Gastroesophageal sphincter (tissue), 4 donors: ENCODE measurements around the gene FAM83F. TPM values are rescaled to one million over a fixed set of nuclear protein-coding genes. Genes with fewer than 3 reads are reported as not detected.

Source experiments
- ATAC-seq: fragments of 150-250 bp; one replicate; pipeline ENCODE4 v1.9.1; 2016; ENCODE audit warnings: mild to moderate bottlenecking, moderate library complexity
- H3K27ac ChIP-seq, 4 donors: fragments of 200-600 bp; sonication (generic) in 3 of 4; 1 replicate in 3 of 4; 2 replicates in 1 of 4; pipeline ENCODE4 v1.5.1; 2016 to 2019
- H3K27me3 ChIP-seq: fragments of 200-600 bp; sonication (generic); one replicate; pipeline ENCODE4 v1.5.1; 2019
- H3K36me3 ChIP-seq, 2 donors: fragments of 200-600 bp; sonication (generic); one replicate each; pipeline ENCODE4 v1.5.1; 2019; ENCODE audit warnings: control low read depth in 1 of 2
- H3K4me1 ChIP-seq, 3 donors: fragments of 200-600 bp; sonication (generic); 1 replicate in 2 of 3; 2 replicates in 1 of 3; pipeline ENCODE4 v1.5.1; 2016 to 2019; ENCODE audit warnings: control low read depth in 2 of 3
- H3K4me3 ChIP-seq, 2 donors: fragments of 200-600 bp; sonication (generic); one replicate each; pipeline ENCODE4 v1.5.1; 2019; ENCODE audit warnings: mild to moderate bottlenecking in 1 of 2, moderate library complexity in 1 of 2
- H3K9me3 ChIP-seq, 3 donors: fragments of 200-600 bp; sonication (generic); one replicate each; pipeline ENCODE4 v1.5.1; 2017 to 2019; ENCODE audit warnings: control low read depth in 2 of 3
- CTCF ChIP-seq, 4 experiments: fragments of 200-600 bp in 2 of 4; fragments of 450-650 bp in 2 of 4; sonication (generic) in 1 of 4; IDR thresholded peaks; one replicate each; pipeline ENCODE4 v1.5.1; 2017 to 2019; ENCODE audit warnings: antibody characterized with exemption in 4 of 4, mild to moderate bottlenecking in 2 of 4, moderate library complexity in 2 of 4
- EP300 ChIP-seq: sonication (generic); formaldehyde crosslinking; IDR thresholded peaks from one replicate; pipeline ENCODE4 v1.6.1; 2017; ENCODE audit warnings: antibody characterized with exemption, mild to moderate bottlenecking
- POLR2A ChIP-seq, 2 donors: fragments of 450-650 bp; IDR thresholded peaks; one replicate each; pipeline ENCODE4 v1.6.1; 2017; ENCODE audit warnings: antibody characterized with exemption in 2 of 2, mild to moderate bottlenecking in 2 of 2, moderate library complexity in 1 of 2
- POLR2AphosphoS5 ChIP-seq: sonication (generic); formaldehyde crosslinking; IDR thresholded peaks from one replicate; pipeline ENCODE4 v1.6.1; 2017; ENCODE audit warnings: antibody characterized with exemption
- WGBS, 2 donors: methylation state at CpG; one replicate each; pipeline ENCODE4 v1.1.5; 2018; ENCODE audit warnings: low coverage in 1 of 2; 5-methylcytosine and 5-hydroxymethylcytosine counted together
- total RNA-seq, 4 donors: library from RNA; depleted of rRNA; stranded (reverse); fragments of >200 nt; gene quantifications; one replicate each; pipeline ENCODE4 v1.1.0, GENCODE V29; 2016

The FAM83F gene
- total RNA-seq, 4 donors from 2014 or later = 0.46 to 4.2 (median 0.81) TPM

GRCh38 chr22:40036591-40037225, 42.0 kb downstream of the FAM83F start:
- WGBS, 2 donors = 14 to 24% methylated on average over 3 to 6 of the region's 13 CpGs
- no peak for TF ChIP-seq POLR2AphosphoS5
- peak in 3 of 4 experiments; percentile 58 to 78 (median 62) for TF ChIP-seq CTCF (IDR thresholded peaks at IDR 0.05)
- no peaks in the 10 kb centered on the region for H3K36me3 ChIP-seq
- no peak overlapping the region for H3K4me3 ChIP-seq
- peak; percentile 56 for ATAC-seq
- H3K27me3 ChIP-seq = peaks cover 48% of the 10 kb centered on the region
- no peak overlapping the region for H3K27ac ChIP-seq
- H3K4me1 ChIP-seq = peaks cover 0 to 24% (median 14%) of the 10 kb centered on the region in 3 donors
- no peaks in the 10 kb centered on the region for H3K9me3 ChIP-seq

DNA sequence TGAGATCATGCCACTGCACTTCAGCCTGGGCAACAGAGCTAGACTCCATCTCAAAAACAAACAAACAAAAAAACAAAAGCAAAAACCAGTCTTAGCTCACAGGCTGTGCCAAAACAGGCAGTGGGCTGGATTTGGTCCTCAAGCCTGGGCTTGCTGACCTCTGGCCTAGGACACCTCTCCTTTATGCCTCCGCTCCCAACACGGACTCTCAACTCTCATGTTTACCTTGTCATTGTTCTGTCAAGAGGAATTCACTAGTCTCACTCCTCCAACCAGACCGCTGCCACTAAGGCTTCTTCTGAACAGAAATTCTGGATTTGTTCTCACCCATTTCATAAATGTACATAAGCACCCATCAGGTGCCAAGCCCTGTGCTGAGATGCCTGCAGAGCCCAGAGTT, 42.6 kb downstream of the FAM83F start:
- Histone ChIP-seq H3K9me3 (no peaks in the 10 kb centered on the region), H3K4me3 (no peak overlapping the region), H3K36me3 (no peaks in the 10 kb centered on the region), H3K27me3 (peaks cover 48% of the 10 kb centered on the region), H3K27ac (no peak overlapping the region), H3K4me1 (peaks cover 0 to 31% (median 14%) of the 10 kb centered on the region in 3 donors)
- no peak for TF ChIP-seq EP300
- TF ChIP-seq POLR2A (IDR thresholded peaks at IDR 0.05) = no peak
- no peak for TF ChIP-seq POLR2AphosphoS5
- no peak for TF ChIP-seq CTCF (IDR thresholded peaks at IDR 0.05)
- 75 to 92% methylated on average over 2 to 3 of the region's 3 CpGs for WGBS, 2 donors
- ATAC-seq = no peak

- Histone ChIP-seq H3K27ac (peak overlapping the region in 3 of 4 donors; percentile 69 to 98 (median 96)), H3K27me3 (peaks cover 38% of the 10 kb centered on the region), H3K4me1 (peaks cover 4 to 47% (median 19%) of the 10 kb centered on the region in 3 donors), H3K36me3 (no peaks in the 10 kb centered on the region), H3K4me3 (no peak overlapping the region), H3K9me3 (no peaks in the 10 kb centered on the region)
- TF ChIP-seq POLR2A (IDR thresholded peaks at IDR 0.05) = no peak
- no peak for ATAC-seq
- WGBS, 2 donors = 27 to 31% methylated on average over 11 of the region's 11 CpGs
These were observed 44.8 kb downstream of the FAM83F start for GRCh38 chr22:40039482-40040115.

GRCh38 chr22:40040927-40041326, 46.2 kb downstream of the FAM83F start:
- Histone ChIP-seq H3K27me3 (peaks cover 28% of the 10 kb centered on the region), H3K27ac (peak overlapping the region in 3 of 4 donors; percentile 69 to 98 (median 96)), H3K4me1 (peaks cover 4 to 52% (median 21%) of the 10 kb centered on the region in 3 donors), H3K4me3 (no peak overlapping the region), H3K9me3 (no peaks in the 10 kb centered on the region), H3K36me3 (no peaks in the 10 kb centered on the region)
- 17 to 27% methylated on average over 3 of the region's 4 CpGs for WGBS, 2 donors
- ATAC-seq = no peak
- TF ChIP-seq EP300 = no peak
- no peak for TF ChIP-seq POLR2A (IDR thresholded peaks at IDR 0.05)
- TF ChIP-seq POLR2AphosphoS5 = no peak
- no peak for TF ChIP-seq CTCF (IDR thresholded peaks at IDR 0.05)

- TF ChIP-seq POLR2AphosphoS5 = no peak
- TF ChIP-seq POLR2A (IDR thresholded peaks at IDR 0.05) = no peak
- TF ChIP-seq EP300 = no peak
- TF ChIP-seq CTCF (IDR thresholded peaks at IDR 0.05) = no peak
- Histone ChIP-seq H3K36me3 (no peaks in the 10 kb centered on the region), H3K27me3 (peaks cover 27% of the 10 kb centered on the region), H3K9me3 (no peaks in the 10 kb centered on the region), H3K4me3 (no peak overlapping the region), H3K27ac (peak overlapping the region in 3 of 4 donors; percentile 96 to 98 (median 97)), H3K4me1 (peaks cover 4 to 58% (median 24%) of the 10 kb centered on the region in 3 donors)
- 67 to 71% methylated on average over 6 to 7 of the region's 8 CpGs for WGBS, 2 donors
- no peak for ATAC-seq
These were observed 46.8 kb downstream of the FAM83F start for GRCh38 chr22:40041366-40042137.
